Measurements from ENCODE around the gene ARHGEF1. TPM values are rescaled to one million over a fixed set of nuclear protein-coding genes. Genes with fewer than 3 reads are reported as not detected.

ARHGEF1 gene
- total RNA-seq, 1 experiment from 2014 or later, result 163 TPM

DNA sequence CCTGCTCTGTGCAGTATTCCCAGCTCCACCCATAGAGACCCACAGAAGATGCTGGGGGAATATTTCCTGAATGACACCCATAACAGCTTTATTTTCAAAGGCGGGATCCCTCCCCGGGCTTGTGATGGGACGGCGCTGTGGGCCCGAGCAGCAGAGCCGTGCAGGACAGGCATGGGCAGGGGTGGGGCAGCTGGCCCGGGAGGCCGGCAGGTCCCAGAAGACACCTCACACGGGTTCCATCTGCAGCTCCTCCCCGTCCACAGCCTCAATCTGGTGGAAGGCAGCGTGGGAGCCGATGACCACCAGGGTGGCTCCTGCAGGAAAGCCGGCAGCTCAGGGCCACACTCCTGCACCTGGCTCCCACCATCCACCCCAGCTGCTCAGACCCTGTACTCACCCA lies 73.6 kb downstream of the ARHGEF1 start:
- Mint-ChIP-seq H3K36me3 (ENCODE audit: insufficient read depth, unreplicated experiment) (peaks cover 24% of the 10 kb centered on the region), H3K4me1 (ENCODE audit: low read depth, unreplicated experiment) (peaks cover 27% of the 10 kb centered on the region), H3K4me3 (ENCODE audit: low read depth, unreplicated experiment) (no peak overlapping the region), H3K9me3 (ENCODE audit: low read depth, unreplicated experiment) (no peaks in the 10 kb centered on the region), H3K27me3 (ENCODE audit: unreplicated experiment) (no peaks in the 10 kb centered on the region), H3K27ac (ENCODE audit: unreplicated experiment) (no peak overlapping the region)
- CTCF ChIA-PET, result interaction anchor here (1.3 to 2.2 kb wide), 4 partner anchors 69 to 97 kb away, joined by 3 to 16 read pairs (median 6); partner anchors contain the start of gene RPS19
- intact Hi-C loops (cut with micrococcal nuclease; ENCODE audit: unreplicated experiment), result loop anchor here (1.0 to 10.0 kb wide), 2 partner anchors 83 to 162 kb away; partner anchors contain the start of gene CEACAM3
- no peak for DNase-seq
- BruUV-seq (replicated peaks), result no TSS peak
- TF ChIP-seq, protein P1, sequence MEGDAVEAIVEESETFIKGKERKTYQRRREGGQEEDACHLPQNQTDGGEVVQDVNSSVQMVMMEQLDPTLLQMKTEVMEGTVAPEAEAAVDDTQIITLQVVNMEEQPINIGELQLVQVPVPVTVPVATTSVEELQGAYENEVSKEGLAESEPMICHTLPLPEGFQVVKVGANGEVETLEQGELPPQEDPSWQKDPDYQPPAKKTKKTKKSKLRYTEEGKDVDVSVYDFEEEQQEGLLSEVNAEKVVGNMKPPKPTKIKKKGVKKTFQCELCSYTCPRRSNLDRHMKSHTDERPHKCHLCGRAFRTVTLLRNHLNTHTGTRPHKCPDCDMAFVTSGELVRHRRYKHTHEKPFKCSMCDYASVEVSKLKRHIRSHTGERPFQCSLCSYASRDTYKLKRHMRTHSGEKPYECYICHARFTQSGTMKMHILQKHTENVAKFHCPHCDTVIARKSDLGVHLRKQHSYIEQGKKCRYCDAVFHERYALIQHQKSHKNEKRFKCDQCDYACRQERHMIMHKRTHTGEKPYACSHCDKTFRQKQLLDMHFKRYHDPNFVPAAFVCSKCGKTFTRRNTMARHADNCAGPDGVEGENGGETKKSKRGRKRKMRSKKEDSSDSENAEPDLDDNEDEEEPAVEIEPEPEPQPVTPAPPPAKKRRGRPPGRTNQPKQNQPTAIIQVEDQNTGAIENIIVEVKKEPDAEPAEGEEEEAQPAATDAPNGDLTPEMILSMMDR (IDR thresholded peaks at IDR 0.05; ENCODE audit: unreplicated experiment), result no peak

Small RNA genes within 50 kb of the gene (microRNA-seq; reads per million reads assigned to microRNA genes)
- 1.8 reads per million for gene MIR6797

Other genes starting within 250 kb of the ARHGEF1 start
- 5.9 and 9.0 TPM in 2 replicates for gene CEACAM7, start 194.9 kb upstream of the ARHGEF1 start, total RNA-seq (2022)
- 1.1 and 3.4 TPM in 2 replicates for gene CEACAM5, start 174.6 kb upstream of the ARHGEF1 start, total RNA-seq (2022)
- 44.5 and 98.9 TPM in 2 replicates for gene CEACAM6, start 127.7 kb upstream of the ARHGEF1 start, total RNA-seq (2022)
- gene CEACAM3, start 86.6 kb upstream of the ARHGEF1 start, total RNA-seq (2022), result not detected in 2 replicates
- gene LYPD4, start 38.5 kb upstream of the ARHGEF1 start, total RNA-seq (2022), result not detected in 2 replicates
- gene DMRTC2, start 38.1 kb upstream of the ARHGEF1 start, total RNA-seq (2022), result not detected in 2 replicates
- gene RPS19, start 22.9 kb upstream of the ARHGEF1 start, total RNA-seq (2022), result 2,051 and 2,220 TPM in 2 replicates
- 0.45 and 0.59 TPM in 2 replicates for gene CD79A, start 5.9 kb upstream of the ARHGEF1 start, total RNA-seq (2022)
- 0.21 and 0.29 TPM in 2 replicates for gene ERFL, start 45.3 kb downstream of the ARHGEF1 start, total RNA-seq (2022)
- 116 and 126 TPM in 2 replicates for gene RABAC1, start 76.1 kb downstream of the ARHGEF1 start, total RNA-seq (2022)
- gene ATP1A3, start 111.0 kb downstream of the ARHGEF1 start, total RNA-seq (2022), result 1.1 and 1.7 TPM in 2 replicates
- gene GRIK5, start 187.0 kb downstream of the ARHGEF1 start, total RNA-seq (2022), result 0.44 and 0.61 TPM in 2 replicates
- gene ZNF574, start 193.0 kb downstream of the ARHGEF1 start, total RNA-seq (2022), result 22.0 and 22.1 TPM in 2 replicates
- gene POU2F2, start 249.3 kb downstream of the ARHGEF1 start, total RNA-seq (2022), result 3.9 and 4.6 TPM in 2 replicates